HepG2 (cell line): ENCODE results near the gene NTM. TPM values are rescaled to one million over a fixed set of nuclear protein-coding genes. Genes with fewer than 3 reads are reported as not detected.

Experiments
- ATAC-seq: fragments of 200-7000 bp; cut with Tn5 transposase; 3 replicates; pipeline ENCODE4 v1.9.1; 2020; ENCODE audit warnings: mild to moderate bottlenecking, moderate library complexity
- BruUV-seq: library from RNA; stranded (reverse); fragments of 400-500 nt; replicated peaks from 2 replicates; lab custom pipeline; 2021; lab: Mats Ljungman, UMichigan
- CTCF ChIA-PET: fragments of 300-600 bp; formaldehyde crosslinking; extraction: SDS; loops from one replicate; lab custom pipeline; 2021; ENCODE audit warnings: low total read pairs, inconsistent platforms, low intra/inter-chr PET ratio; lab: Yijun Ruan, JAX
- POLR2A ChIA-PET: fragments of 350-600 bp; sonication (Branson Sonifier 250); formaldehyde crosslinking; loops from one replicate; lab custom pipeline; 2020; ENCODE audit warnings: antibody characterized with exemption, inconsistent platforms; lab: Yijun Ruan, JAX
- DNase-seq: peaks from one replicate; pipeline ENCODE4 v3.0.0-alpha.2; 2015; ENCODE audit warnings: low spot score
- FAIRE-seq: peaks from 3 replicates; lab custom pipeline; 2011; peaks lifted over from hg19 to GRCh38; lab: Jason Lieb, UNC
- H2AFZ ChIP-seq: one replicate; pipeline ENCODE4 v1.6.1; 2011; ENCODE audit warnings: low read length, inconsistent platforms
- H3K27ac ChIP-seq: fragments of 300-600 bp; 3 replicates; pipeline ENCODE4 v1.8.0; 2011; ENCODE audit warnings: mixed run types, mild to moderate bottlenecking, mixed read lengths, low read length, inconsistent platforms; ENCODE audit not compliant: insufficient read depth; ENCODE audit errors: extremely low read length
- H3K27me3 ChIP-seq, 2 experiments: fragments of 200-600 bp in 1 of 2; 2 replicates in 1 of 2; 3 replicates in 1 of 2; pipeline versions ENCODE4 v1.6.0 to v1.8.0; 2011; ENCODE audit warnings: low read length in 2 of 2, mild to moderate bottlenecking in 2 of 2, moderate library complexity in 2 of 2, inconsistent platforms in 1 of 2; ENCODE audit not compliant: insufficient read depth in 2 of 2, control insufficient read depth in 1 of 2
- H3K36me3 ChIP-seq, 2 experiments: fragments of 200-600 bp in 1 of 2; replicated peaks in 1 of 2; 2 replicates in 1 of 2; 3 replicates in 1 of 2; pipeline versions ENCODE4 v1.5.1 to v1.8.0; 2011; ENCODE audit warnings: low read length in 2 of 2, inconsistent platforms in 1 of 2; ENCODE audit not compliant: insufficient read depth in 2 of 2, control insufficient read depth in 1 of 2
- H3K4me1 ChIP-seq: 2 replicates; pipeline ENCODE4 v1.5.1; 2012; ENCODE audit warnings: low read length, inconsistent platforms; ENCODE audit not compliant: insufficient read depth
- H3K4me2 ChIP-seq: 2 replicates; pipeline ENCODE4 v1.6.0; 2011; ENCODE audit warnings: low read depth, low read length, inconsistent platforms
- H3K4me3 ChIP-seq, 3 experiments: fragments of 200-600 bp in 1 of 3; sonication (generic), shearing (Covaris generic) in 1 of 3; replicated peaks in 1 of 3; 2 replicates each; pipeline ENCODE4 v1.5.1; 2011 to 2016; ENCODE audit warnings: low read length in 3 of 3, inconsistent platforms in 2 of 3, low read depth in 2 of 3, mild to moderate bottlenecking in 2 of 3, control low read depth in 1 of 3, mixed read lengths in 1 of 3; ENCODE audit not compliant: insufficient read depth in 1 of 3
- H3K79me2 ChIP-seq: one replicate; pipeline ENCODE4 v1.6.1; 2011; ENCODE audit warnings: low read length, inconsistent platforms; ENCODE audit not compliant: insufficient read depth
- H3K9ac ChIP-seq: 2 replicates; pipeline ENCODE4 v1.6.0; 2011; ENCODE audit warnings: mild to moderate bottlenecking, low read depth, low read length, inconsistent platforms; ENCODE audit not compliant: insufficient read depth
- H3K9me3 ChIP-seq: 2 replicates; pipeline ENCODE4 v1.5.1; 2012; ENCODE audit warnings: mild to moderate bottlenecking, low read length
- H4K20me1 ChIP-seq: 2 replicates; pipeline ENCODE4 v1.6.0; 2011; ENCODE audit warnings: inconsistent platforms, mild to moderate bottlenecking, low read length, moderate library complexity; ENCODE audit not compliant: insufficient read depth
- EED ChIP-seq: sonication (generic); formaldehyde crosslinking; IDR thresholded peaks from 2 replicates; pipeline ENCODE4 v1.5.0; 2020; ENCODE audit warnings: mild to moderate bottlenecking, missing genetic modification reagents
- GTF3A ChIP-seq: sonication (generic); formaldehyde crosslinking; conservative IDR thresholded peaks from 2 replicates; pipeline ENCODE4 v1.4.0; 2020; ENCODE audit warnings: mild to moderate bottlenecking, missing genetic modification reagents
- GZF1 ChIP-seq: sonication (generic); formaldehyde crosslinking; IDR thresholded peaks from 2 replicates; pipeline ENCODE4 v1.5.1; 2020; ENCODE audit warnings: mild to moderate bottlenecking, missing genetic modification reagents
- MBNL3 ChIP-seq: fragments of 250-450 bp; sonication (Bioruptor Pico); conservative IDR thresholded peaks from 2 replicates; pipeline ENCODE4 v1.8.0; 2022; ENCODE audit warnings: mild to moderate bottlenecking, inconsistent platforms
- PCBP1 ChIP-seq: fragments of 200-400 bp; formaldehyde crosslinking; IDR thresholded peaks from 2 replicates; pipeline ENCODE4 v1.6.1; 2017; ENCODE audit warnings: mild to moderate bottlenecking, low read depth, low read length, borderline replicate concordance
- PCBP2 ChIP-seq: fragments of 200-400 bp; formaldehyde crosslinking; optimal IDR thresholded peaks from 2 replicates; pipeline ENCODE3; 2018; ENCODE audit warnings: low read length, low read depth; ENCODE audit not compliant: poor library complexity, severe bottlenecking
- PRMT3 ChIP-seq: sonication (generic); formaldehyde crosslinking; IDR thresholded peaks from 2 replicates; pipeline ENCODE4 v1.8.1; 2022; ENCODE audit warnings: low read depth, mild to moderate bottlenecking, moderate library complexity, missing genetic modification reagents, borderline replicate concordance
- STAT5B ChIP-seq: sonication (generic); formaldehyde crosslinking; IDR thresholded peaks from 2 replicates; pipeline ENCODE4 v1.4.0; 2020; ENCODE audit warnings: missing genetic modification reagents
- ZNF264 ChIP-seq: sonication (generic); formaldehyde crosslinking; IDR thresholded peaks from 2 replicates; pipeline ENCODE4 v1.4.0; 2020; ENCODE audit warnings: missing genetic modification reagents
- ZNF616 ChIP-seq: sonication (generic); formaldehyde crosslinking; IDR thresholded peaks from 2 replicates; pipeline ENCODE4 v1.5.0; 2020; ENCODE audit warnings: low read depth, mild to moderate bottlenecking, missing genetic modification reagents
- ZNF792 ChIP-seq: IDR thresholded peaks from 2 replicates; pipeline ENCODE4 v1.6.1; 2016
- ZNF891 ChIP-seq: sonication (generic); formaldehyde crosslinking; IDR thresholded peaks from 2 replicates; pipeline ENCODE4 v1.5.0; 2020; ENCODE audit warnings: mild to moderate bottlenecking, missing genetic modification reagents
- WGBS: methylation state at CpG from one replicate; pipeline ENCODE4 v1.1.6; 2017; ENCODE audit warnings: low lambda C conversion rate; 5-methylcytosine and 5-hydroxymethylcytosine counted together
- in situ Hi-C: cut with HindIII; loops from 2 replicates; pipeline ENCODE4 v1.10.0; 2017; ENCODE audit warnings: low pct_unique_long_range_greater_than_20kb; ENCODE audit not compliant: extremely low pct_ligation_motif_present
- intact Hi-C: fragments of 100-400 bp; cut with micrococcal nuclease; formaldehyde crosslinking; loops from one replicate; pipeline ENCODE4 v1.10.0; 2022; ENCODE audit not compliant: unreplicated experiment
- polyA plus RNA-seq, 8 experiments: library from polyadenylated mRNA; depleted of rRNA in 3 of 8; stranded (reverse) in 7 of 8; unstranded in 1 of 8; fragments of >200 nt; fragmentation: Illumina TruSeq in 4 of 8; extraction: Trizol in 4 of 8; gene quantifications; 2 replicates each; pipeline versions ENCODE4 v1.2.1 to v1.2.3, GENCODE V29; 2011 to 2016; ENCODE audit warnings: low read depth in 4 of 8, missing spikeins in 1 of 8, mixed read lengths in 1 of 8; ENCODE audit not compliant: insufficient read depth in 1 of 8
- total RNA-seq, 5 experiments: library from RNA; depleted of rRNA; stranded (reverse); fragments of >200 nt; fragmentation: Illumina TruSeq; extraction: Trizol; gene quantifications; 2 replicates each; pipeline ENCODE4 v1.2.3, GENCODE V29; 2016; ENCODE audit warnings: low read depth in 1 of 5
- TF ChIP-seq, protein P1 (sequence below): sonication (generic); formaldehyde crosslinking; IDR thresholded peaks from 2 replicates; pipeline ENCODE4 v1.8.1; 2023; ENCODE audit warnings: missing genetic modification reagents, mild to moderate bottlenecking, borderline replicate concordance
- TF ChIP-seq, protein P2 (sequence below), 2 experiments: sonication (generic) in 1 of 2; formaldehyde crosslinking in 1 of 2; IDR thresholded peaks; 2 replicates each; pipeline versions ENCODE4 v1.5.1 to v1.6.1; 2011 to 2020; ENCODE audit warnings: borderline replicate concordance in 1 of 2, low read depth in 1 of 2, low read length in 1 of 2, mild to moderate bottlenecking in 1 of 2, missing genetic modification reagents in 1 of 2, moderate library complexity in 1 of 2
- TF ChIP-seq, protein P3 (sequence below): sonication (generic); formaldehyde crosslinking; IDR thresholded peaks from 2 replicates; pipeline ENCODE4 v1.9.0; 2021; ENCODE audit warnings: missing genetic modification reagents, borderline replicate concordance

Gene NTM
- total and polyA plus RNA-seq, 2 of the 13 experiments (the other 11 are each of a cell fraction or from before 2014, with no cell fraction given): not detected

DNA sequence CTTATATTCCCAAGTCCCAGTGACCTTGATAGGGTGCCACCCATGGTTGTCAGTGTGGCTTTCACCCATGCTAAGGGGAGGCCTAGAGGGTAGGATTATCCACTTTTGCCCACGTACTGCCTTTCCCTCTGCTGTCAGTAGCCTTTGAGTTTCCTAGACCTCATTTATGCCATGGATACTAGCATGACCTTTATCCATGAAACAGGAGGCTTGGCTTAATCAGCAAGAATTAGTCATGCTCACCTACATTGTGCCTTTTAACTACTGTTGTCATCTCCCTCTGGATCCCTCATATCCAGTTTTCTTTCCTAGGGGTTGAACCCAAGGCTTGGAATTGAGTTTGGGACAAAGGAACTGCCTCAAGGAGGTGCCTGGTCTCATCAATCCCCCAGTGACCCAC is 716.7 kb downstream of the NTM start:
- no peak overlapping the region for H3K9ac ChIP-seq
- no peaks in the 10 kb centered on the region; a peak in 1 of 5 replicates for H3K27me3 ChIP-seq
- H3K4me2 ChIP-seq: no peak overlapping the region
- WGBS: 0% methylated on average over 1 of the region's 1 CpG
- H4K20me1 ChIP-seq: no peaks in the 10 kb centered on the region
- CTCF ChIA-PET: no interaction called here
- no peaks in the 10 kb centered on the region for H3K4me1 ChIP-seq
- H3K36me3 ChIP-seq: no peaks in the 10 kb centered on the region
- BruUV-seq: no TSS peak
- peaks cover 43% of the 10 kb centered on the region for H3K9me3 ChIP-seq
- intact Hi-C loops: no loop called here
- no peak for FAIRE-seq
- no peak for TF ChIP-seq EED
- no peak for TF ChIP-seq ZNF264 (CRISPR knock-in tag)
- TF ChIP-seq, protein P1, sequence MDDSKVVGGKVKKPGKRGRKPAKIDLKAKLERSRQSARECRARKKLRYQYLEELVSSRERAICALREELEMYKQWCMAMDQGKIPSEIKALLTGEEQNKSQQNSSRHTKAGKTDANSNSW (CRISPR knock-in tag): no peak
- TF ChIP-seq ZNF616: peak; percentile 95; the same call in 1 of the 2 replicates
- TF ChIP-seq, protein P2, sequence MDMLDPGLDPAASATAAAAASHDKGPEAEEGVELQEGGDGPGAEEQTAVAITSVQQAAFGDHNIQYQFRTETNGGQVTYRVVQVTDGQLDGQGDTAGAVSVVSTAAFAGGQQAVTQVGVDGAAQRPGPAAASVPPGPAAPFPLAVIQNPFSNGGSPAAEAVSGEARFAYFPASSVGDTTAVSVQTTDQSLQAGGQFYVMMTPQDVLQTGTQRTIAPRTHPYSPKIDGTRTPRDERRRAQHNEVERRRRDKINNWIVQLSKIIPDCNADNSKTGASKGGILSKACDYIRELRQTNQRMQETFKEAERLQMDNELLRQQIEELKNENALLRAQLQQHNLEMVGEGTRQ (IDR thresholded peaks at IDR 0.05; ENCODE audit: low read depth, low read length): no peak
- TF ChIP-seq, protein P2 (CRISPR knock-in tag; IDR thresholded peaks at IDR 0.05; ENCODE audit: borderline replicate concordance): no peak
- no peak overlapping the region for H2AFZ ChIP-seq
- in situ Hi-C loops: no loop called here
- no peak overlapping the region for H3K27ac ChIP-seq
- no peak overlapping the region for H3K4me3 ChIP-seq
- POLR2A ChIA-PET: no interaction called here
- no peaks in the 10 kb centered on the region for H3K79me2 ChIP-seq
- ATAC-seq: no peak
- DNase-seq: no peak

DNA sequence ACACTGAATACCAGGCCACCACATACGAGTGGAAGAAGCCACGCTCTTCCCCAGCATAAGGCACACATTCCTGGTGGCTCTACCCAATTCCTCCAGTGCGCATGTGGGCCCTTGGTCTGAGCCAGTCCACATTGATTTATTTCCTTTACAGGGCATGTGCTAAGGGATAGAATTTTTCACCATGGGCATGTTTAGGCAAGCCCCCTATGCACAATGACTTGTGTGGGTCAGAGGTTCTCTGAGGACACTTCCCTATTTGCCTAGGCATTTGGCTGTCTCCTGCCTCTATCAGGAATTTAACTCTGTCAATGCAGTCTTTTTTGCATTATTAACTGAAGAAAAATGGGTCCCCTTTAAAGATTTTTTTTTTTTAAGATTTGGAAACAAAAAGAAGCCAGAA is 718.1 kb downstream of the NTM start:
- H3K9me3 ChIP-seq: peaks cover 36% of the 10 kb centered on the region
- in situ Hi-C loops (no loop called here), intact Hi-C loops (no loop called here)
- H3K4me1 ChIP-seq: no peaks in the 10 kb centered on the region
- ChIA-PET POLR2A (no interaction called here), CTCF (no interaction called here)
- H3K79me2 ChIP-seq: no peaks in the 10 kb centered on the region
- H3K36me3 ChIP-seq: no peaks in the 10 kb centered on the region
- no peaks in the 10 kb centered on the region; a peak in 1 of 5 replicates for H3K27me3 ChIP-seq
- H3K9ac ChIP-seq: no peak overlapping the region
- FAIRE-seq: no peak
- DNase-seq: no peak
- H2AFZ ChIP-seq: no peak overlapping the region
- no peak overlapping the region for H3K27ac ChIP-seq
- BruUV-seq: no TSS peak
- no peaks in the 10 kb centered on the region for H4K20me1 ChIP-seq
- WGBS: 0% methylated on average over 3 of the region's 3 CpGs
- H3K4me2 ChIP-seq: no peak overlapping the region
- no peak overlapping the region for H3K4me3 ChIP-seq
- ATAC-seq: no peak
- no peak for TF ChIP-seq MBNL3 (CRISPR knock-in tag)
- no peak for TF ChIP-seq PRMT3
- no peak for TF ChIP-seq ZNF891 (CRISPR knock-in tag)
- TF ChIP-seq GTF3A (CRISPR knock-in tag): no peak
- TF ChIP-seq ZNF792 (CRISPR knock-in tag): no peak
- no peak for TF ChIP-seq STAT5B (CRISPR knock-in tag)
- no peak for TF ChIP-seq PCBP2
- TF ChIP-seq, protein P3, sequence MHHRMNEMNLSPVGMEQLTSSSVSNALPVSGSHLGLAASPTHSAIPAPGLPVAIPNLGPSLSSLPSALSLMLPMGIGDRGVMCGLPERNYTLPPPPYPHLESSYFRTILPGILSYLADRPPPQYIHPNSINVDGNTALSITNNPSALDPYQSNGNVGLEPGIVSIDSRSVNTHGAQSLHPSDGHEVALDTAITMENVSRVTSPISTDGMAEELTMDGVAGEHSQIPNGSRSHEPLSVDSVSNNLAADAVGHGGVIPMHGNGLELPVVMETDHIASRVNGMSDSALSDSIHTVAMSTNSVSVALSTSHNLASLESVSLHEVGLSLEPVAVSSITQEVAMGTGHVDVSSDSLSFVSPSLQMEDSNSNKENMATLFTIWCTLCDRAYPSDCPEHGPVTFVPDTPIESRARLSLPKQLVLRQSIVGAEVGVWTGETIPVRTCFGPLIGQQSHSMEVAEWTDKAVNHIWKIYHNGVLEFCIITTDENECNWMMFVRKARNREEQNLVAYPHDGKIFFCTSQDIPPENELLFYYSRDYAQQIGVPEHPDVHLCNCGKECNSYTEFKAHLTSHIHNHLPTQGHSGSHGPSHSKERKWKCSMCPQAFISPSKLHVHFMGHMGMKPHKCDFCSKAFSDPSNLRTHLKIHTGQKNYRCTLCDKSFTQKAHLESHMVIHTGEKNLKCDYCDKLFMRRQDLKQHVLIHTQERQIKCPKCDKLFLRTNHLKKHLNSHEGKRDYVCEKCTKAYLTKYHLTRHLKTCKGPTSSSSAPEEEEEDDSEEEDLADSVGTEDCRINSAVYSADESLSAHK (CRISPR knock-in tag): no peak
- TF ChIP-seq GZF1 (CRISPR knock-in tag): no peak
- TF ChIP-seq PCBP1: no peak
